ENCODE results near the gene NLGN3.

GRCh38 chrX:71095033-71095432, 49.6 kb upstream of the NLGN3 start:
- TF ChIP-seq CTCF (IDR thresholded peaks at IDR 0.05) (no peak), POLR2A (IDR thresholded peaks at IDR 0.05) (no peak)

Measured in tibial nerve (tissue), 3 donors.